Mammary epithelial cell (primary cell): ENCODE measurements around the gene NSD1.

Experiments
- EZH2 ChIP-seq: IDR thresholded peaks from 2 replicates; pipeline ENCODE4 v1.6.1; 2012; ENCODE audit warnings: low read length, inconsistent platforms, borderline replicate concordance
- TF ChIP-seq, protein P1 (sequence below), 2 donors: IDR thresholded peaks in 1 of 2; conservative IDR thresholded peaks in 1 of 2; 2 replicates each; pipeline ENCODE4 v1.5.1; 2011 to 2012; ENCODE audit warnings: inconsistent platforms in 2 of 2, low read length in 2 of 2, mild to moderate bottlenecking in 2 of 2, control low read depth in 1 of 2, low read depth in 1 of 2; ENCODE audit not compliant: insufficient read depth in 1 of 2; ENCODE audit errors: extremely low read depth in 1 of 2

DNA sequence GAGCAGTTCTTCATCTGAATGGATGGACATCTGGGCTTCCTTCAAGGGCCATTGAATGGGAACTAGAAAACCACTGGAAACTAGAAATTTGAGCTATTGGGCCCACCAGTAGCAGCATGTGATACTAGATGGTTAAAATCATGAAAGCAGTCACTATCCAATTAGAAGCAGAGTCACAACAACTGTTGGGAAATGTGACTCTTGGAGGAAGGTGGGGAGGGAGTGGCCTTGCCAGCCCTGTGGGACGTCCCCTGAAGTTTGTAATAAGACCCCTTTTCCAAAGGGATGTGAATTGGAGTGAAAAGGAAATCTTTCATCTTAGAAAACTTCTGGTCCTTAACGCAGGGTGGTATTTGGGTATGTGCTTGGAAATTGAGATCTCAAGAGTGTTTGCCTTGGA lies 164.3 kb downstream of the NSD1 start:
- TF ChIP-seq, protein P1, sequence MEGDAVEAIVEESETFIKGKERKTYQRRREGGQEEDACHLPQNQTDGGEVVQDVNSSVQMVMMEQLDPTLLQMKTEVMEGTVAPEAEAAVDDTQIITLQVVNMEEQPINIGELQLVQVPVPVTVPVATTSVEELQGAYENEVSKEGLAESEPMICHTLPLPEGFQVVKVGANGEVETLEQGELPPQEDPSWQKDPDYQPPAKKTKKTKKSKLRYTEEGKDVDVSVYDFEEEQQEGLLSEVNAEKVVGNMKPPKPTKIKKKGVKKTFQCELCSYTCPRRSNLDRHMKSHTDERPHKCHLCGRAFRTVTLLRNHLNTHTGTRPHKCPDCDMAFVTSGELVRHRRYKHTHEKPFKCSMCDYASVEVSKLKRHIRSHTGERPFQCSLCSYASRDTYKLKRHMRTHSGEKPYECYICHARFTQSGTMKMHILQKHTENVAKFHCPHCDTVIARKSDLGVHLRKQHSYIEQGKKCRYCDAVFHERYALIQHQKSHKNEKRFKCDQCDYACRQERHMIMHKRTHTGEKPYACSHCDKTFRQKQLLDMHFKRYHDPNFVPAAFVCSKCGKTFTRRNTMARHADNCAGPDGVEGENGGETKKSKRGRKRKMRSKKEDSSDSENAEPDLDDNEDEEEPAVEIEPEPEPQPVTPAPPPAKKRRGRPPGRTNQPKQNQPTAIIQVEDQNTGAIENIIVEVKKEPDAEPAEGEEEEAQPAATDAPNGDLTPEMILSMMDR (conservative IDR thresholded peaks at IDR 0.05 in 1 of 2, IDR thresholded peaks at IDR 0.05 in 1 of 2; ENCODE audit: extremely low read depth in 1 of 2, insufficient read depth in 1 of 2, low read depth in 1 of 2, low read length in 2 of 2): no peak
- TF ChIP-seq EZH2: no peak
